CD4-positive, alpha-beta memory T cell (primary cell): Measurements from ENCODE around the gene NDC1. TPM values are rescaled to one million over a fixed set of nuclear protein-coding genes. Genes with fewer than 3 reads are reported as not detected.
A peak's percentile ranks its signal among the peaks of the same experiment; 100 is the strongest.

Experiments used
- CTCF ChIA-PET: fragments of 350-600 bp; sonication (Branson Sonifier 250); formaldehyde crosslinking; loops from one replicate; lab custom pipeline; 2021; ENCODE audit warnings: inconsistent platforms; ENCODE audit not compliant: partially characterized antibody; lab: Charles Lee
- POLR2A ChIA-PET: fragments of 350-600 bp; sonication (Branson Sonifier 250); formaldehyde crosslinking; loops from one replicate; lab custom pipeline; 2021; ENCODE audit not compliant: partially characterized antibody; lab: Charles Lee
- DNase-seq, 5 donors: peaks; one replicate each; pipeline versions ENCODE4 v3.0.0 to v3.0.0-alpha.2; 2020 to 2022; ENCODE audit warnings: mixed read lengths in 1 of 5
- H3K27ac ChIP-seq: one replicate; pipeline ENCODE4 v1.7.0; 2013; ENCODE audit warnings: low read depth, low read length
- H3K27me3 ChIP-seq: 2 replicates; pipeline ENCODE4 v1.7.0; 2013; ENCODE audit warnings: mild to moderate bottlenecking, low read length, moderate library complexity; ENCODE audit not compliant: insufficient read depth
- H3K36me3 ChIP-seq: 2 replicates; pipeline ENCODE4 v1.7.0; 2013; ENCODE audit warnings: mild to moderate bottlenecking, low read length, moderate library complexity; ENCODE audit not compliant: insufficient read depth
- H3K4me1 ChIP-seq: 2 replicates; pipeline ENCODE4 v1.7.0; 2013; ENCODE audit warnings: mild to moderate bottlenecking, low read length, moderate library complexity; ENCODE audit not compliant: insufficient read depth
- H3K4me3 ChIP-seq, 2 donors: one replicate each; pipeline ENCODE4 v1.7.0; 2013; ENCODE audit warnings: low read length in 2 of 2, mild to moderate bottlenecking in 1 of 2
- H3K9me3 ChIP-seq, 2 donors: one replicate each; pipeline ENCODE4 v1.7.0; 2013; ENCODE audit warnings: low read length in 2 of 2, control low read depth in 1 of 2; ENCODE audit not compliant: control insufficient read depth in 1 of 2
- H3K27ac Mint-ChIP-seq, 7 donors: one replicate each; pipeline ENCODE4 v1.8.0; 2020 to 2021; ENCODE audit warnings: mixed read lengths in 7 of 7, mild to moderate bottlenecking in 6 of 7, inconsistent platforms in 3 of 7, moderate library complexity in 3 of 7
- H3K27me3 Mint-ChIP-seq, 2 donors: one replicate each; pipeline ENCODE4 v1.8.0; 2020 to 2021; ENCODE audit warnings: mixed read lengths in 2 of 2
- H3K36me3 Mint-ChIP-seq, 2 donors: one replicate each; pipeline ENCODE4 v1.8.0; 2020 to 2021; ENCODE audit warnings: mixed read lengths in 2 of 2, inconsistent platforms in 1 of 2, mild to moderate bottlenecking in 1 of 2
- H3K4me1 Mint-ChIP-seq, 4 donors: one replicate each; pipeline ENCODE4 v1.8.0; 2020 to 2021; ENCODE audit warnings: mixed read lengths in 4 of 4, mild to moderate bottlenecking in 1 of 4
- H3K4me3 Mint-ChIP-seq, 8 donors: one replicate each; pipeline ENCODE4 v1.8.0; 2020 to 2021; ENCODE audit warnings: mixed read lengths in 8 of 8, mild to moderate bottlenecking in 7 of 8, moderate library complexity in 6 of 8, inconsistent platforms in 3 of 8
- H3K9me3 Mint-ChIP-seq, 8 donors: one replicate each; pipeline ENCODE4 v1.8.0; 2020 to 2021; ENCODE audit warnings: mixed read lengths in 8 of 8, mild to moderate bottlenecking in 5 of 8, inconsistent platforms in 3 of 8, moderate library complexity in 1 of 8
- intact Hi-C: fragments of 100-400 bp; cut with micrococcal nuclease; formaldehyde crosslinking; loops from one replicate; pipeline ENCODE4 v1.15.1; 2023
- polyA plus RNA-seq, 2 donors: library from polyadenylated mRNA; unstranded; fragments of 300-500 nt; fragmentation: Illumina TruSeq; gene quantifications; one replicate each; pipeline ENCODE4 v1.2.3, GENCODE V29; 2021
- total RNA-seq, 2 experiments: library from RNA; stranded (reverse); gene quantifications; one replicate each; pipeline ENCODE4 v1.2.3, GENCODE V29; 2021

NDC1 gene
- total and polyA plus RNA-seq, 4 experiments from 2014 or later, result 4.4 to 11.0 (median 9.3) TPM

- no peaks in the 10 kb centered on the region for H3K9me3 Mint-ChIP-seq
- Histone ChIP-seq H3K36me3 (no peaks in the 10 kb centered on the region), H3K27ac (no peak overlapping the region), H3K27me3 (no peaks in the 10 kb centered on the region), H3K4me1 (peaks cover 20% of the 10 kb centered on the region), H3K9me3 (no peaks in the 10 kb centered on the region), H3K4me3 (no peak overlapping the region)
- ChIA-PET POLR2A (no interaction called here), CTCF (no interaction called here)
- no peak overlapping the region for H3K4me3 Mint-ChIP-seq
- intact Hi-C loops, result no loop called here
- peaks cover 12 to 21% (median 16%) of the 10 kb centered on the region in 4 donors for H3K4me1 Mint-ChIP-seq
- no peak for DNase-seq
- peaks cover 21 to 45% of the 10 kb centered on the region in 2 donors for H3K36me3 Mint-ChIP-seq
- no peak overlapping the region for H3K27ac Mint-ChIP-seq
- H3K27me3 Mint-ChIP-seq, result no peaks in the 10 kb centered on the region
These were observed 68.3 kb downstream of the NDC1 start for GRCh38 chr1:53769780-53770179.

DNA sequence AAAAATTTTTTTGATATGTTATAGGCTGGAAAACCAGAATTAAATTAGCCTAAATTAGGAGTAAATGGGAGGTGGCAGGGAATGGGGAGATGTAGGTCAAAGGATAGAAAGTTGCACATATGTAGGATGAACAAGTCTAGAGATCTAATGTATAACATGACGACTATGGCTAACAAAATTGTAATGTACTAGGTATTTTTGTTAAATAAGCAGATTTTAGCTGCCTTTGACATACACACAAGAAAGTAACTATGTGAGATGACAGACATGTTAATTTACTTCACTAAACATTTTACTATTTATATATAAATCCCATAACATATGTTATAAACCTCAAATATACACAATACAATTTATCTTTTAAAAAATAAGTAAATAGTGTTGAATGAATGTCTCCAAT, 68.9 kb downstream of the NDC1 start:
- Mint-ChIP-seq H3K27ac (no peak overlapping the region), H3K9me3 (no peaks in the 10 kb centered on the region), H3K36me3 (peaks cover 23 to 46% of the 10 kb centered on the region in 2 donors), H3K4me1 (peaks cover 12 to 21% (median 16%) of the 10 kb centered on the region in 4 donors), H3K4me3 (no peak overlapping the region), H3K27me3 (no peaks in the 10 kb centered on the region)
- H3K4me1 ChIP-seq, result peaks cover 20% of the 10 kb centered on the region
- intact Hi-C loops, result no loop called here
- no peaks in the 10 kb centered on the region for H3K9me3 ChIP-seq
- H3K27ac ChIP-seq, result no peak overlapping the region
- H3K27me3 ChIP-seq, result no peaks in the 10 kb centered on the region
- CTCF ChIA-PET, result no interaction called here
- H3K4me3 ChIP-seq, result no peak overlapping the region
- POLR2A ChIA-PET, result no interaction called here
- DNase-seq, result no peak
- no peaks in the 10 kb centered on the region for H3K36me3 ChIP-seq

DNA sequence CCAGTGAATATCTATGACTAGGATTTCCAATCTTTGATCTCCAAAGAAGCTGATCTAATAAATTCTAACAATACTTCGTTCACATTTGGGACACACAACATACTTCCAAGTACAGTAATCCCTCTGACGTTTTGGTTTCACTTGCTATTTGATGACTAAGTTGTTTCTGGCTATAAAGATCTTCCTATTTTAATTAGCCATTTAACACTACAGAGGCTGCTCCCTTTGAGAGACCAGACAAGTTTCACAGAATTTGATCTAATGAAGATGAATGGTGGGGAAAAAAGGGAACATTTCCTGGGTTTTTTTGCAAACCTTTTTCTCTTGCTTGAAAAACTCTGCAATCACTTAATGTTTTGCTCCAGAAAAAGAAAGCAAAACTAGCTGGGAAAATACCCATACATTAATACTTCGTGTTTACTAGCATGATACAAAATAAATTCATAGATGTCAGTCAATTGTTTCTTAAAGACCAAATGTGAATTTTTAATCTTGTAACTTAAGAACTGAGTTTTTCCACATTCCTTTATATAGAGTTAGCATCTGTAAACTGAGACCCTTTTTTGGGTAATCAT, 71.2 kb downstream of the NDC1 start:
- Histone ChIP-seq H3K4me1 (peaks cover 20% of the 10 kb centered on the region), H3K9me3 (no peaks in the 10 kb centered on the region), H3K36me3 (no peaks in the 10 kb centered on the region), H3K27ac (no peak overlapping the region), H3K4me3 (no peak overlapping the region), H3K27me3 (no peaks in the 10 kb centered on the region)
- POLR2A ChIA-PET, result no interaction called here
- Mint-ChIP-seq H3K27ac (peak overlapping the region; percentile 10 to 73 (median 46)), H3K9me3 (peaks cover 0 to 14% (median 0%) of the 10 kb centered on the region in 8 donors), H3K4me3 (peak overlapping the region in 7 of 8 donors; percentile 4 to 66 (median 36)), H3K36me3 (peaks cover 39 to 46% of the 10 kb centered on the region in 2 donors), H3K4me1 (peaks cover 12 to 21% (median 15%) of the 10 kb centered on the region in 4 donors), H3K27me3 (no peaks in the 10 kb centered on the region)
- intact Hi-C loops, result no loop called here
- no peak for DNase-seq
- CTCF ChIA-PET, result interaction anchor here (1.2 to 1.6 kb wide), 2 partner anchors 10 to 13 kb away, joined by 4 to 7 read pairs; no protein-coding TSS in a partner anchor

GRCh38 chr1:53766194-53766742, 71.8 kb downstream of the NDC1 start:
- Histone ChIP-seq H3K9me3 (no peaks in the 10 kb centered on the region), H3K27me3 (no peaks in the 10 kb centered on the region), H3K27ac (no peak overlapping the region), H3K4me1 (peaks cover 20% of the 10 kb centered on the region), H3K36me3 (no peaks in the 10 kb centered on the region), H3K4me3 (no peak overlapping the region)
- peaks cover 0 to 20% (median 0%) of the 10 kb centered on the region in 8 donors for H3K9me3 Mint-ChIP-seq
- peaks cover 37 to 42% of the 10 kb centered on the region in 2 donors for H3K36me3 Mint-ChIP-seq
- H3K4me1 Mint-ChIP-seq, result peaks cover 12 to 21% (median 15%) of the 10 kb centered on the region in 4 donors
- DNase-seq, result no peak
- no peaks in the 10 kb centered on the region for H3K27me3 Mint-ChIP-seq
- ChIA-PET CTCF (interaction anchor here (1.2 to 1.6 kb wide), 2 partner anchors 10 to 12 kb away, joined by 4 to 7 read pairs; no protein-coding TSS in a partner anchor), POLR2A (no interaction called here)
- intact Hi-C loops, result no loop called here
- peak overlapping the region in 5 of 7 donors; percentile 7 to 80 (median 37) for H3K27ac Mint-ChIP-seq
- H3K4me3 Mint-ChIP-seq, result peak overlapping the region in 6 of 8 donors; percentile 8 to 57 (median 32)

GRCh38 chr1:53765657-53766056, 72.4 kb downstream of the NDC1 start:
- Histone ChIP-seq H3K36me3 (no peaks in the 10 kb centered on the region), H3K9me3 (no peaks in the 10 kb centered on the region), H3K27me3 (no peaks in the 10 kb centered on the region), H3K4me3 (no peak overlapping the region), H3K27ac (no peak overlapping the region), H3K4me1 (peaks cover 20% of the 10 kb centered on the region)
- ChIA-PET POLR2A (no interaction called here), CTCF (interaction anchor here (1.2 to 1.6 kb wide), 3 partner anchors 9 to 12 kb away, joined by 4 to 9 read pairs (median 7); no protein-coding TSS in a partner anchor)
- Mint-ChIP-seq H3K4me1 (peaks cover 12 to 21% (median 15%) of the 10 kb centered on the region in 4 donors), H3K4me3 (peak overlapping the region in 2 of 8 donors; percentile 18 to 44), H3K9me3 (peaks cover 0 to 20% (median 0%) of the 10 kb centered on the region in 8 donors), H3K36me3 (peaks cover 32 to 36% of the 10 kb centered on the region in 2 donors), H3K27ac (peak overlapping the region in 5 of 7 donors; percentile 7 to 39 (median 19)), H3K27me3 (no peaks in the 10 kb centered on the region)
- intact Hi-C loops, result no loop called here
- peak in 4 of 5 donors; percentile 4 to 10 (median 4) for DNase-seq

DNA sequence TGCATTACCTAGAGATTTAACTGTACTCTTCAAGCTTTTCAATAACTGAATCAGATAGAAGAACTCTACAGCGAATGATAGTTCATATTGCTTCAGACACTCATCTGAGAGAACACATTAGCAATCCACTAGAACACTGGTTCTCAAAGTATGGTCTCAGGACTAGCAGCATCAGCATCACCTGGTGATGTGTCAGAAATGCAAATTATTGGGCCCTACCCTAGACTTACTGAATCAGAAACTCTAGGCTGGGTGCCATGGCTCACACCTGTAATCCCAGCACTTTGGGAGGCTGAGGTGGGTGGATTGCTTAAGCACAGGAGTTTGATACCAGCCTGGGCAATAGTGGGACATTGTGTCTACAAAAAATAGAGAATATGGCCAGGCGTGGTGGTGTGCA, 74.2 kb downstream of the NDC1 start:
- H3K4me1 ChIP-seq, result peaks cover 20% of the 10 kb centered on the region
- H3K27me3 Mint-ChIP-seq, result no peaks in the 10 kb centered on the region
- H3K27ac Mint-ChIP-seq, result peak overlapping the region in 1 of 7 donors; percentile 59
- ChIA-PET CTCF (interaction anchor here (1.2 kb wide), 1 partner anchor 10 kb away, joined by 5 read pairs; no protein-coding TSS in a partner anchor), POLR2A (no interaction called here)
- no peak for DNase-seq
- H3K4me1 Mint-ChIP-seq, result peaks cover 12 to 21% (median 15%) of the 10 kb centered on the region in 4 donors
- peaks cover 27 to 32% of the 10 kb centered on the region in 2 donors for H3K36me3 Mint-ChIP-seq
- intact Hi-C loops, result no loop called here
- no peaks in the 10 kb centered on the region for H3K9me3 ChIP-seq
- peaks cover 0 to 20% (median 0%) of the 10 kb centered on the region in 8 donors for H3K9me3 Mint-ChIP-seq
- H3K4me3 Mint-ChIP-seq, result no peak overlapping the region
- no peak overlapping the region for H3K4me3 ChIP-seq
- no peak overlapping the region for H3K27ac ChIP-seq
- no peaks in the 10 kb centered on the region for H3K27me3 ChIP-seq
- H3K36me3 ChIP-seq, result no peaks in the 10 kb centered on the region

DNA sequence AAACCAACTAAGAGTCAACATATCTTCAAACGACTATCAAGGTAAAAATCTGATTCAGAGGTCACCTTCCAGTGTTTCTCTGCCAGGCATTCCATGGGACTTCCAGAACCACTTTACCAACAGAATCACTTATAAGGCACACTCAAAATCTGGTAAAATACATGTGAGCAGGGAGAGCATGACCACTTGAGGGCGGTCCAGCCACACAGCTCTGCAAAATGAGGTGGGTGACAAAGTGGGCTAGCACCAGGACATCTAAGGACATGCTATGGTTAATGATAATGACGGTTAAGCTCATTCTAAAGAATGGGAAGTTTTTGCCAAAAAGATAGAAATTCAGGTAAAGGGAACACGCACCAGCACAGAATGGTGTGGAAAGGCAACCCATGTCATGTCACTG, 74.6 kb downstream of the NDC1 start:
- Mint-ChIP-seq H3K4me3 (no peak overlapping the region), H3K36me3 (peaks cover 22 to 32% of the 10 kb centered on the region in 2 donors), H3K4me1 (peaks cover 12 to 21% (median 15%) of the 10 kb centered on the region in 4 donors), H3K27me3 (no peaks in the 10 kb centered on the region), H3K9me3 (peaks cover 0 to 20% (median 0%) of the 10 kb centered on the region in 8 donors), H3K27ac (no peak overlapping the region)
- no peak overlapping the region for H3K27ac ChIP-seq
- H3K4me1 ChIP-seq, result peaks cover 20% of the 10 kb centered on the region
- CTCF ChIA-PET, result interaction anchor here (1.2 kb wide), 1 partner anchor 9 kb away, joined by 5 read pairs; no protein-coding TSS in a partner anchor
- POLR2A ChIA-PET, result no interaction called here
- no peaks in the 10 kb centered on the region for H3K9me3 ChIP-seq
- DNase-seq, result no peak
- no peak overlapping the region for H3K4me3 ChIP-seq
- H3K36me3 ChIP-seq, result no peaks in the 10 kb centered on the region
- no peaks in the 10 kb centered on the region for H3K27me3 ChIP-seq
- intact Hi-C loops, result no loop called here
